GM12878 (cell line): ENCODE data around the gene DERL3. TPM values are rescaled to one million over a fixed set of nuclear protein-coding genes. Genes with fewer than 3 reads are reported as not detected.

Experiments used
- ATAC-seq: fragments of 200-7000 bp; cut with Tn5 transposase; 3 replicates; pipeline ENCODE4 v1.9.1; 2020; ENCODE audit warnings: mild to moderate bottlenecking, moderate library complexity
- BruUV-seq: library from RNA; stranded (reverse); fragments of 400-500 nt; replicated peaks from 2 replicates; lab custom pipeline; 2021; lab: Mats Ljungman, UMichigan
- CTCF ChIA-PET: fragments of 300-600 bp; sonication (Branson Sonifier 250); formaldehyde crosslinking; extraction: SDS; loops from one replicate; lab custom pipeline; 2021; ENCODE audit warnings: inconsistent platforms; lab: Yijun Ruan, JAX
- POLR2A ChIA-PET: fragments of 350-600 bp; formaldehyde crosslinking; extraction: SDS; loops from one replicate; lab custom pipeline; 2021; ENCODE audit warnings: inconsistent platforms; lab: Charles Lee
- RAD21 ChIA-PET: fragments of 300-600 bp; sonication (Branson Sonifier 250); formaldehyde crosslinking; loops from one replicate; lab custom pipeline; 2023; ENCODE audit warnings: antibody characterized with exemption; ENCODE audit not compliant: unreplicated experiment; lab: Charles Lee
- SMC1A ChIA-PET: fragments of 300-600 bp; sonication (Branson Sonifier 250); formaldehyde crosslinking; loops from one replicate; lab custom pipeline; 2023; ENCODE audit not compliant: unreplicated experiment, uncharacterized antibody; lab: Charles Lee
- DNase-seq: peaks from one replicate; pipeline ENCODE4 v3.0.0-alpha.2; 2011; ENCODE audit warnings: low read depth, low spot score
- FAIRE-seq: peaks from 3 replicates; lab custom pipeline; 2011; peaks lifted over from hg19 to GRCh38; lab: Jason Lieb, UNC
- H2AFZ ChIP-seq: 2 replicates; pipeline ENCODE4 v1.6.0; 2011; ENCODE audit warnings: low read depth, low read length, control low read depth; ENCODE audit not compliant: control insufficient read depth
- H3K27ac ChIP-seq: 2 replicates; pipeline ENCODE4 v1.5.1; 2011; ENCODE audit warnings: control low read depth; ENCODE audit not compliant: control insufficient read depth, insufficient read depth
- H3K27me3 ChIP-seq, 2 experiments: replicated peaks in 1 of 2; 2 replicates each; pipeline versions ENCODE4 v1.6.0 to v1.6.1; 2011; ENCODE audit warnings: low read length in 1 of 2; ENCODE audit not compliant: control insufficient read depth in 2 of 2, insufficient read depth in 2 of 2
- H3K36me3 ChIP-seq, 2 experiments: 2 replicates each; pipeline ENCODE4 v1.5.1; 2011; ENCODE audit warnings: low read length in 1 of 2; ENCODE audit not compliant: control insufficient read depth in 2 of 2, insufficient read depth in 2 of 2
- H3K4me1 ChIP-seq: 2 replicates; pipeline ENCODE4 v1.6.1; 2011; ENCODE audit warnings: mild to moderate bottlenecking, low read length, moderate library complexity, mixed read lengths; ENCODE audit not compliant: control insufficient read depth, insufficient read depth
- H3K4me2 ChIP-seq: 2 replicates; pipeline ENCODE4 v1.6.0; 2011; ENCODE audit warnings: control low read depth; ENCODE audit not compliant: control insufficient read depth, insufficient read depth
- H3K4me3 ChIP-seq: fragments of 200-600 bp; sonication (generic); 2 replicates; pipeline ENCODE4 v1.5.1; 2016
- H3K79me2 ChIP-seq: 2 replicates; pipeline ENCODE4 v1.6.0; 2011; ENCODE audit warnings: low read length; ENCODE audit not compliant: control insufficient read depth, insufficient read depth
- H3K9ac ChIP-seq: 2 replicates; pipeline ENCODE4 v1.8.0; 2011; ENCODE audit warnings: low read length, control low read depth, mixed read lengths; ENCODE audit not compliant: control insufficient read depth, insufficient read depth
- H3K9me3 ChIP-seq: replicated peaks from 3 replicates; pipeline ENCODE4 v1.5.1; 2011; ENCODE audit warnings: mild to moderate bottlenecking, low read length; ENCODE audit not compliant: control insufficient read depth, insufficient read depth
- H4K20me1 ChIP-seq: 2 replicates; pipeline ENCODE4 v1.6.0; 2011; ENCODE audit not compliant: control insufficient read depth, insufficient read depth
- CHD1 ChIP-seq: IDR thresholded peaks from 2 replicates; pipeline ENCODE4 v1.6.1; 2012; ENCODE audit warnings: low read depth, low read length, improper control_type of control experiment
- CREM ChIP-seq: IDR thresholded peaks from 2 replicates; pipeline ENCODE4 v1.6.1; 2014; ENCODE audit warnings: antibody characterized with exemption, low read depth
- ESRRA ChIP-seq: IDR thresholded peaks from 2 replicates; pipeline ENCODE4 v1.6.1; 2012; ENCODE audit warnings: mild to moderate bottlenecking, low read length, improper control_type of control experiment
- MTA3 ChIP-seq: IDR thresholded peaks from 2 replicates; pipeline ENCODE4 v1.6.1; 2012; ENCODE audit warnings: low read length, inconsistent platforms, borderline replicate concordance
- POLR2AphosphoS2 ChIP-seq: IDR thresholded peaks from 2 replicates; pipeline ENCODE4 v1.6.1; 2011; ENCODE audit warnings: low read depth, mild to moderate bottlenecking, low read length, improper control_type of control experiment, moderate library complexity
- POLR2AphosphoS5 ChIP-seq: IDR thresholded peaks from 2 replicates; pipeline ENCODE4 v1.6.1; 2011; ENCODE audit warnings: mild to moderate bottlenecking, low read length, inconsistent platforms
- TCF12 ChIP-seq: IDR thresholded peaks from 2 replicates; pipeline ENCODE4 v1.6.1; 2011; ENCODE audit warnings: low read depth, mild to moderate bottlenecking, low read length
- TCF3 ChIP-seq: IDR thresholded peaks from 2 replicates; pipeline ENCODE4 v1.6.1; 2012; ENCODE audit warnings: low read depth, mild to moderate bottlenecking, low read length, borderline replicate concordance; ENCODE audit not compliant: insufficient read depth
- YY1 ChIP-seq: IDR thresholded peaks from 2 replicates; pipeline ENCODE4 v1.6.1; 2011; ENCODE audit warnings: low read depth, mild to moderate bottlenecking, low read length
- ZNF217 ChIP-seq: fragments of 450-650 bp; IDR thresholded peaks from 2 replicates; pipeline ENCODE4 v1.6.1; 2017; ENCODE audit warnings: antibody characterized with exemption, mild to moderate bottlenecking
- WGBS: methylation state at CpG from one replicate; pipeline ENCODE4 v1.1.6; 2016; ENCODE audit warnings: low lambda C conversion rate; ENCODE audit not compliant: insufficient replicate concordance, insufficient coverage; ENCODE audit errors: missing lambda C conversion rate; 5-methylcytosine and 5-hydroxymethylcytosine counted together
- in situ Hi-C: fragments of 300-500 bp; cut with MboI; formaldehyde crosslinking; loops from 9 replicates; pipeline ENCODE4 v1.14.3; 2018; ENCODE audit warnings: mixed read lengths
- intact Hi-C: fragments of 100-400 bp; cut with micrococcal nuclease; formaldehyde crosslinking; loops from one replicate; pipeline ENCODE4 v1.14.2; 2022; ENCODE audit not compliant: unreplicated experiment
- polyA plus RNA-seq, 11 experiments: library from polyadenylated mRNA; depleted of rRNA in 4 of 11; unstranded in 6 of 11; stranded (reverse) in 5 of 11; fragments of >200 nt; fragmentation: Nextera tagmentation in 4 of 11; fragmentation: Illumina TruSeq in 1 of 11; extraction: Ambion mirVana in 4 of 11; extraction: Trizol in 1 of 11; gene quantifications; 1 replicate in 1 of 11; 2 replicates in 10 of 11; pipeline versions ENCODE4 v1.2.1 to v1.2.3, GENCODE V29; 2011 to 2016; ENCODE audit warnings: inconsistent platforms in 2 of 11, missing spikeins in 2 of 11, low read depth in 1 of 11
- total RNA-seq, 4 experiments: library from RNA; depleted of rRNA in 3 of 4; stranded (reverse); fragments of >200 nt in 3 of 4; fragmentation: Illumina TruSeq in 1 of 4; extraction: Trizol in 1 of 4; gene quantifications; 2 replicates each; pipeline versions ENCODE4 v1.2.1 to v1.2.3, GENCODE V29; 2013 to 2021
- TF ChIP-seq, protein P1 (sequence below): fragments of 450-650 bp; IDR thresholded peaks from 2 replicates; pipeline ENCODE4 v1.6.1; 2017; ENCODE audit warnings: borderline replicate concordance
- TF ChIP-seq, protein P2 (sequence below): fragments of 450-650 bp; formaldehyde crosslinking; IDR thresholded peaks from 2 replicates; pipeline ENCODE4 v1.4.0; 2022; ENCODE audit warnings: mild to moderate bottlenecking, moderate library complexity
- TF ChIP-seq, protein P3 (sequence below): fragments of 450-650 bp; formaldehyde crosslinking; IDR thresholded peaks from 2 replicates; pipeline ENCODE4 v1.4.0; 2020; ENCODE audit warnings: mild to moderate bottlenecking, moderate library complexity
- TF ChIP-seq, protein P4 (sequence below): fragments of 450-650 bp; IDR thresholded peaks from 2 replicates; pipeline ENCODE4 v1.6.1; 2017; ENCODE audit warnings: antibody characterized with exemption, mild to moderate bottlenecking, moderate library complexity

Gene DERL3
- total and polyA plus RNA-seq, 10 of the 15 experiments (the other 5 are each of a cell fraction or from before 2014, with no cell fraction given) = 4.1 to 52.4 (median 14.1) TPM

DNA sequence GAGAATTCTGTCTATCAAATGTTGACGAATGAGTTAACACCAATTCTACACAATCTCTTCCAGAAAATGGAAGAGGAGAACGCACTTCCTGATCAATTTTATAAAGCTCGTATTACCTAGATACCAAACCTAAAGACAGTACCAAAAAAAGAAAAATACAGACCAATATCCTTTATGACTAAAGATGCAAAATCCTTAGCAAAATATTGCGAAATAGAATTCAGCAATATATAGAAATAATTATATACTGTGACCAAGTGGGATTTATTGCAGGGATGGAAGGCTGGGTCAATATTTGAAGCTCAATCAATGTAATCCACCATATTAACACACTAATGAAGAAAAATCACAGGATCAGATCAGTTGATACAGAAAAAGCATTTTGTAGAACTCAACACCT is 26.4 kb downstream of the DERL3 start:
- ChIA-PET CTCF (interaction anchor here (0.7 to 1.4 kb wide), 3 partner anchors 23 to 41 kb away, joined by 3 read pairs; no protein-coding TSS in a partner anchor), RAD21 (no interaction called here), SMC1A (interaction anchor here (1.0 kb wide), 1 partner anchor 33 kb away, joined by 3 read pairs; no protein-coding TSS in a partner anchor), POLR2A (interaction anchor here (0.7 to 1.1 kb wide), 2 partner anchors 10 kb away, joined by 3 to 4 read pairs; no protein-coding TSS in a partner anchor)
- Histone ChIP-seq H3K36me3 (peaks cover 4 to 20% of the 10 kb centered on the region in 2 experiments), H4K20me1 (no peaks in the 10 kb centered on the region), H3K27ac (no peak overlapping the region), H3K4me1 (no peaks in the 10 kb centered on the region; the same call in 1 of the 2 replicates), H3K4me3 (no peak overlapping the region), H3K4me2 (no peak overlapping the region), H3K9ac (no peak overlapping the region), H3K9me3 (no peaks in the 10 kb centered on the region), H3K27me3 (no peaks in the 10 kb centered on the region), H3K79me2 (no peaks in the 10 kb centered on the region; the same call in 1 of the 2 replicates), H2AFZ (no peak overlapping the region)
- FAIRE-seq = no peak
- in situ Hi-C loops = no loop called here
- DNase-seq = no peak
- ATAC-seq = no peak
- BruUV-seq = no TSS peak
- intact Hi-C loops = no loop called here
- 98% methylated on average over 4 of the region's 4 CpGs for WGBS
- TF ChIP-seq ZNF217 = no peak
- TF ChIP-seq POLR2AphosphoS2 = no peak
- TF ChIP-seq CREM = no peak
- TF ChIP-seq, protein P1, sequence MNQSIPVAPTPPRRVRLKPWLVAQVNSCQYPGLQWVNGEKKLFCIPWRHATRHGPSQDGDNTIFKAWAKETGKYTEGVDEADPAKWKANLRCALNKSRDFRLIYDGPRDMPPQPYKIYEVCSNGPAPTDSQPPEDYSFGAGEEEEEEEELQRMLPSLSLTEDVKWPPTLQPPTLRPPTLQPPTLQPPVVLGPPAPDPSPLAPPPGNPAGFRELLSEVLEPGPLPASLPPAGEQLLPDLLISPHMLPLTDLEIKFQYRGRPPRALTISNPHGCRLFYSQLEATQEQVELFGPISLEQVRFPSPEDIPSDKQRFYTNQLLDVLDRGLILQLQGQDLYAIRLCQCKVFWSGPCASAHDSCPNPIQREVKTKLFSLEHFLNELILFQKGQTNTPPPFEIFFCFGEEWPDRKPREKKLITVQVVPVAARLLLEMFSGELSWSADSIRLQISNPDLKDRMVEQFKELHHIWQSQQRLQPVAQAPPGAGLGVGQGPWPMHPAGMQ = no peak
- no peak for TF ChIP-seq TCF12
- no peak for TF ChIP-seq YY1
- no peak for TF ChIP-seq POLR2AphosphoS5
- TF ChIP-seq TCF3 = no peak
- TF ChIP-seq, protein P2, sequence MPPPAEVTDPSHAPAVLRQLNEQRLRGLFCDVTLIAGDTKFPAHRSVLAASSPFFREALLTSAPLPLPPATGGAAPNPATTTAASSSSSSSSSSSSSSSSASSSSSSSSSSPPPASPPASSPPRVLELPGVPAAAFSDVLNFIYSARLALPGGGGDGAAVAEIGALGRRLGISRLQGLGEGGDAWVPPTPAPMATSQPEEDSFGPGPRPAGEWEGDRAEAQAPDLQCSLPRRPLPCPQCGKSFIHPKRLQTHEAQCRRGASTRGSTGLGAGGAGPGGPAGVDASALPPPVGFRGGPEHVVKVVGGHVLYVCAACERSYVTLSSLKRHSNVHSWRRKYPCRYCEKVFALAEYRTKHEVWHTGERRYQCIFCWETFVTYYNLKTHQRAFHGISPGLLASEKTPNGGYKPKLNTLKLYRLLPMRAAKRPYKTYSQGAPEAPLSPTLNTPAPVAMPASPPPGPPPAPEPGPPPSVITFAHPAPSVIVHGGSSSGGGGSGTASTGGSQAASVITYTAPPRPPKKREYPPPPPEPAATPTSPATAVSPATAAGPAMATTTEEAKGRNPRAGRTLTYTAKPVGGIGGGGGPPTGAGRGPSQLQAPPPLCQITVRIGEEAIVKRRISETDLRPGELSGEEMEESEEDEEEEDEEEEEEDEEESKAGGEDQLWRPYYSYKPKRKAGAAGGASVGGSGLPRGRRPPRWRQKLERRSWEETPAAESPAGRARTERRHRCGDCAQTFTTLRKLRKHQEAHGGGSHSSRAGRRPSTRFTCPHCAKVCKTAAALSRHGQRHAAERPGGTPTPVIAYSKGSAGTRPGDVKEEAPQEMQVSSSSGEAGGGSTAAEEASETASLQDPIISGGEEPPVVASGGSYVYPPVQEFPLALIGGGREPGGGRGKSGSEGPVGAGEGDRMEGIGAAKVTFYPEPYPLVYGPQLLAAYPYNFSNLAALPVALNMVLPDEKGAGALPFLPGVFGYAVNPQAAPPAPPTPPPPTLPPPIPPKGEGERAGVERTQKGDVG (CRISPR knock-in tag) = no peak
- TF ChIP-seq, protein P3, sequence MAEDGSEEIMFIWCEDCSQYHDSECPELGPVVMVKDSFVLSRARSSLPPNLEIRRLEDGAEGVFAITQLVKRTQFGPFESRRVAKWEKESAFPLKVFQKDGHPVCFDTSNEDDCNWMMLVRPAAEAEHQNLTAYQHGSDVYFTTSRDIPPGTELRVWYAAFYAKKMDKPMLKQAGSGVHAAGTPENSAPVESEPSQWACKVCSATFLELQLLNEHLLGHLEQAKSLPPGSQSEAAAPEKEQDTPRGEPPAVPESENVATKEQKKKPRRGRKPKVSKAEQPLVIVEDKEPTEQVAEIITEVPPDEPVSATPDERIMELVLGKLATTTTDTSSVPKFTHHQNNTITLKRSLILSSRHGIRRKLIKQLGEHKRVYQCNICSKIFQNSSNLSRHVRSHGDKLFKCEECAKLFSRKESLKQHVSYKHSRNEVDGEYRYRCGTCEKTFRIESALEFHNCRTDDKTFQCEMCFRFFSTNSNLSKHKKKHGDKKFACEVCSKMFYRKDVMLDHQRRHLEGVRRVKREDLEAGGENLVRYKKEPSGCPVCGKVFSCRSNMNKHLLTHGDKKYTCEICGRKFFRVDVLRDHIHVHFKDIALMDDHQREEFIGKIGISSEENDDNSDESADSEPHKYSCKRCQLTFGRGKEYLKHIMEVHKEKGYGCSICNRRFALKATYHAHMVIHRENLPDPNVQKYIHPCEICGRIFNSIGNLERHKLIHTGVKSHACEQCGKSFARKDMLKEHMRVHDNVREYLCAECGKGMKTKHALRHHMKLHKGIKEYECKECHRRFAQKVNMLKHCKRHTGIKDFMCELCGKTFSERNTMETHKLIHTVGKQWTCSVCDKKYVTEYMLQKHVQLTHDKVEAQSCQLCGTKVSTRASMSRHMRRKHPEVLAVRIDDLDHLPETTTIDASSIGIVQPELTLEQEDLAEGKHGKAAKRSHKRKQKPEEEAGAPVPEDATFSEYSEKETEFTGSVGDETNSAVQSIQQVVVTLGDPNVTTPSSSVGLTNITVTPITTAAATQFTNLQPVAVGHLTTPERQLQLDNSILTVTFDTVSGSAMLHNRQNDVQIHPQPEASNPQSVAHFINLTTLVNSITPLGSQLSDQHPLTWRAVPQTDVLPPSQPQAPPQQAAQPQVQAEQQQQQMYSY (CRISPR knock-in tag) = no peak
- TF ChIP-seq ESRRA = no peak
- no peak for TF ChIP-seq CHD1
- TF ChIP-seq MTA3 = no peak
- TF ChIP-seq, protein P4, sequence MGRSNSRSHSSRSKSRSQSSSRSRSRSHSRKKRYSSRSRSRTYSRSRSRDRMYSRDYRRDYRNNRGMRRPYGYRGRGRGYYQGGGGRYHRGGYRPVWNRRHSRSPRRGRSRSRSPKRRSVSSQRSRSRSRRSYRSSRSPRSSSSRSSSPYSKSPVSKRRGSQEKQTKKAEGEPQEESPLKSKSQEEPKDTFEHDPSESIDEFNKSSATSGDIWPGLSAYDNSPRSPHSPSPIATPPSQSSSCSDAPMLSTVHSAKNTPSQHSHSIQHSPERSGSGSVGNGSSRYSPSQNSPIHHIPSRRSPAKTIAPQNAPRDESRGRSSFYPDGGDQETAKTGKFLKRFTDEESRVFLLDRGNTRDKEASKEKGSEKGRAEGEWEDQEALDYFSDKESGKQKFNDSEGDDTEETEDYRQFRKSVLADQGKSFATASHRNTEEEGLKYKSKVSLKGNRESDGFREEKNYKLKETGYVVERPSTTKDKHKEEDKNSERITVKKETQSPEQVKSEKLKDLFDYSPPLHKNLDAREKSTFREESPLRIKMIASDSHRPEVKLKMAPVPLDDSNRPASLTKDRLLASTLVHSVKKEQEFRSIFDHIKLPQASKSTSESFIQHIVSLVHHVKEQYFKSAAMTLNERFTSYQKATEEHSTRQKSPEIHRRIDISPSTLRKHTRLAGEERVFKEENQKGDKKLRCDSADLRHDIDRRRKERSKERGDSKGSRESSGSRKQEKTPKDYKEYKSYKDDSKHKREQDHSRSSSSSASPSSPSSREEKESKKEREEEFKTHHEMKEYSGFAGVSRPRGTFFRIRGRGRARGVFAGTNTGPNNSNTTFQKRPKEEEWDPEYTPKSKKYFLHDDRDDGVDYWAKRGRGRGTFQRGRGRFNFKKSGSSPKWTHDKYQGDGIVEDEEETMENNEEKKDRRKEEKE = no peak
